Measurements from ENCODE around the gene TMEM204.

Gene TMEM204

GRCh38 chr16:1560866-1561265, 27.4 kb downstream of the TMEM204 start:
- TF ChIP-seq FOXP2 (optimal IDR thresholded peaks at IDR 0.05; ENCODE audit: borderline replicate concordance, extremely low read depth, extremely low read length, insufficient read depth) (no peak), POLR2AphosphoS5 (IDR thresholded peaks at IDR 0.05; ENCODE audit: low read depth, low read length) (no peak)

- no peak for TF ChIP-seq REST (IDR thresholded peaks at IDR 0.05; ENCODE audit: insufficient read depth in 1 of 2, low read depth in 2 of 2, low read length in 2 of 2)
- TF ChIP-seq SIN3A (IDR thresholded peaks at IDR 0.05; ENCODE audit: borderline replicate concordance, insufficient read depth, low read length) = no peak
- no peak for TF ChIP-seq POLR2AphosphoS5 (IDR thresholded peaks at IDR 0.05; ENCODE audit: low read depth, low read length)
- TF ChIP-seq TAF1 (IDR thresholded peaks at IDR 0.05; ENCODE audit: borderline replicate concordance, insufficient read depth, low read length) = no peak
- TF ChIP-seq FOXP2 (optimal IDR thresholded peaks at IDR 0.05; ENCODE audit: borderline replicate concordance, extremely low read depth, extremely low read length, insufficient read depth) = no peak
These were observed 27.8 kb downstream of the TMEM204 start for GRCh38 chr16:1561266-1561665.

GRCh38 chr16:1561836-1562235, 28.4 kb downstream of the TMEM204 start:
- TF ChIP-seq REST (IDR thresholded peaks at IDR 0.05; ENCODE audit: insufficient read depth in 1 of 2, low read depth in 2 of 2, low read length in 2 of 2) (no peak), POLR2AphosphoS5 (IDR thresholded peaks at IDR 0.05; ENCODE audit: low read depth, low read length) (no peak), SIN3A (IDR thresholded peaks at IDR 0.05; ENCODE audit: borderline replicate concordance, insufficient read depth, low read length) (no peak), TAF1 (IDR thresholded peaks at IDR 0.05; ENCODE audit: borderline replicate concordance, insufficient read depth, low read length) (no peak), FOXP2 (optimal IDR thresholded peaks at IDR 0.05; ENCODE audit: borderline replicate concordance, extremely low read depth, extremely low read length, insufficient read depth) (no peak)

- no peak for TF ChIP-seq TAF1 (IDR thresholded peaks at IDR 0.05; ENCODE audit: borderline replicate concordance, insufficient read depth, low read length)
- TF ChIP-seq FOXP2 (optimal IDR thresholded peaks at IDR 0.05; ENCODE audit: borderline replicate concordance, extremely low read depth, extremely low read length, insufficient read depth) = no peak
- TF ChIP-seq REST (IDR thresholded peaks at IDR 0.05; ENCODE audit: insufficient read depth in 1 of 2, low read depth in 2 of 2, low read length in 2 of 2) = no peak
- no peak for TF ChIP-seq SIN3A (IDR thresholded peaks at IDR 0.05; ENCODE audit: borderline replicate concordance, insufficient read depth, low read length)
- no peak for TF ChIP-seq POLR2AphosphoS5 (IDR thresholded peaks at IDR 0.05; ENCODE audit: low read depth, low read length)
These were observed 30.3 kb downstream of the TMEM204 start for GRCh38 chr16:1563786-1564185.

- TF ChIP-seq FOXP2 (optimal IDR thresholded peaks at IDR 0.05; ENCODE audit: borderline replicate concordance, extremely low read depth, extremely low read length, insufficient read depth) = no peak
- TF ChIP-seq POLR2AphosphoS5 (IDR thresholded peaks at IDR 0.05; ENCODE audit: low read depth, low read length) = no peak
- no peak for TF ChIP-seq TAF1 (IDR thresholded peaks at IDR 0.05; ENCODE audit: borderline replicate concordance, insufficient read depth, low read length)
- no peak for TF ChIP-seq REST (IDR thresholded peaks at IDR 0.05; ENCODE audit: insufficient read depth in 1 of 2, low read depth in 2 of 2, low read length in 2 of 2)
- TF ChIP-seq SIN3A (IDR thresholded peaks at IDR 0.05; ENCODE audit: borderline replicate concordance, insufficient read depth, low read length) = no peak
These were observed 30.9 kb downstream of the TMEM204 start for GRCh38 chr16:1564325-1564724.

Data from PFSK-1 (cell line).